NCI-H2029 (cell line): ENCODE results near the gene RCOR3.
"Not testable (repeated sequence)": the region's sequence is repeated elsewhere in the genome, so short reads cannot be mapped to it uniquely, and the experiment has no call there.

Experiments
- DNase-seq: peaks from one replicate; lab custom pipeline; 2025; lab: John Stamatoyannopoulos, UW

RCOR3 gene

DNA sequence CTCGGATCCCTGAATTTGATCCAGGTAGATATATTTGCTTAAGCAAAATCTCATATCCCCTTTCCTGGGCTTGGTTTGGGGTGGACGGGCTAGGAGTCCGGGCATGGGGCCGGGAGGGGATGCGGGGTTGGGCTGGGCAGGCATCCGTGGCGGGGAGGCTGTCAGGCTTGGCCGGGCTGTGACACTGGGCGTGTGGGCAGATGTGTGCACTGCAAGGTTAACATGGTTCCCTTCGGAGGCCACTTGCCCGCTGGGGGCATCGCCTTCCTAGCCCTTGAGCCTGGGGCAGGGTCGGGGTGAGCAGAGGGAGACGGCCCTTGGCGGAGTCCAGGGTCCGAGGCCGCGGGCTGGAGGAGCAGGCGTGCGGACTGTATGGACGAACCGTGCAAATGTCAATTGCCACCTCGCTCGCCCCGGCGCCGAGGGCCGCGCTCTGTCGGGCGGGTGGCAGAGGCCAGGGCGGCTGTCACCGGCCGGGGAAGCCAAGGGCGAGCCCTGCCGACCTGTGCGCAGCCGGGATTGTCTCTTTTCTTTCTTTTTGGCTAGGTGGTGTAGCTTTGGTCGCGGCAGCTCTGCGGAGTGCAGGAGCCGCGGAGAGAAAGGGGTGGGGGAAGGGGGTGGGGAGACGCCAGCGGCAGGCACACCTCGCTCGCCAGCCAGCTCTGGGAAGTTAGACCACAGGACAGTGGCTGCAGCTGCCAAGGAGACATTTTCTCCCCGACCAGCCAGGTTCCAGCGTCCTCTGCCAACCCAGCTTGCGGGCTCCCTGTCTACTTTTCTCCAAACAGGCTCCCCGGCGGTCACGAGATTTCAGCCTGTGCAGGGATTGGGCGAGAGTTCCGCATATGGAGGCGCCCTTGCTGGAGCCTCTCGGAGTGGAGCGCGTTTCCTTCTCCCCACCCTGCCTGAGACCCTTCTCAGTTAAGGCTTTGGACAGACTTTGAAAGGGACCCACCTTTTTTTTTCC, 1.3 kb downstream of the RCOR3 start:
- peak; percentile 69 for DNase-seq

DNA sequence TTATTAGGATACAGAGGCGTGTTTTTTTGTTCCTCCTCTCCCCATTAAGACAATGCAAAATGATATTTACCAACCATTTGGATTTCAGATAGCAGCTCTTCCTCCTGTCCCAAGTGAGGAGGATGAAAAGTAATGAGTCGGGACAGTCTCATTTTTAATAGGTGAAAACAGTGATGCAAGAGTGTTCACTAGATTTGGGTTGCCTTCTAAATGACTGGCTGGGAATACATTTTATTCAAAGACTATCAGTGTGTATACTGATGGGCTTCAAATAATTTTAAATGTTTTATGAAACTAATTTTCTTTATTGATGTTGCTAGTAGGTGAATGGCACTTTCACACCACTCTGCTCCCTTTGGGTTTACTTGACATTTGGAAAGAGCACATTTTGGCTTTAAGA, 2.1 kb downstream of the RCOR3 start:
- no peak for DNase-seq

DNA sequence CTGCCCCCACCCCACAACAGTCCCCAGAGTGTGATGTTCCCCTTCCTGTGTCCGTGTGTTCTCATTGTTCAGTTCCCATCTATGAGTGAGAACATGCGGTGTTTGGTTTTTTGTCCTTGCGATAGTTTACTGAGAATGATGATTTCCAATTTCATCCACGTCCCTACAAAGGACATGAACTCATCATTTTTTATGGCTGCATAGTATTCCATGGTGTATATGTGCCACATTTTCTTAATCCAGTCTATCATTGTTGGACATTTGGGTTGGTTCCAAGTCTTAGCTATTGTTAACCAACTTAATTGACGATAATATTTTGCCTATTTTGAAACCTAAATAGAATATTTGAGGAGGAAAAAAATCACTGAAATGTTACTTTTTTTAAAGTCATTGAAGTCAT, 3.9 kb downstream of the RCOR3 start:
- DNase-seq: not testable (repeated sequence)

GRCh38 chr1:211267204-211267857, 8.2 kb downstream of the RCOR3 start:
- DNase-seq: no peak

DNA sequence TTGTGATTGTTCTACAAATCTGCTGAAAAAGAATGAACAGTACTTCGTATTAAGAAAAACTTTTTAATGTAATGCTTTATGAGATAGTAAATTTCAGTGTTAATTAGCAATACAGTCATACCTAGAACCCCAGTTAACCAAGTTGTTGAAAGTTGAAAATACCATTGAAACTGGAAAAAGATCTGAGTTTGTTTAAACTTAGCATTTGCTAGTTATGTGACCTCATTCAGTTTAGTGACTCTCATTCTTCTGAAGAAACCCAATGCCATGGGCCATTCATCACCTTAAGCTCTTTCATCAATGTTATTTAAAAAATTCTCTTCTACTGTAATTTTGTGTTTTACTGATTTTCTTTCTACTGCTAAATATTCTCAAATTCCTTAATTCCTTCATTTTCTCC, 20.2 kb downstream of the RCOR3 start:
- DNase-seq: no peak

DNA sequence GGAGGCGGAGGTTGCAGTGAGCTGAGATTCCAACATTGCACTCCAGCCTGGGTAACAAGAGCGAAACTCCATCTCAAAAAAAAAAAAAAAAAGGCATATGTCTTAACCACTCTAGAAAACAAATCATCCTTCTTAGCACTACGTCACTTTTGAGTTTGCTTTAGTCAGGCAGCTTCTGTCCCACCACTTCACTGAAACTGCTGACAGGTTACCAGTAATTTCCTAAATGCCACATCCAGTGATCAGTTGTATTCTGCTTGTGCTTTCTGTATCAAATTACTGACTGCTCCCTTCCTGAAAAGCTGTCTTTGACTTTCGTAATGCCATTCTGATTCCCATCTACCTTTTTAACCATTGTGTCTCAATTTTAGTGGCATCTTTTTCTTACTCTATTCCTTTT, 21.7 kb downstream of the RCOR3 start:
- no peak for DNase-seq

DNA sequence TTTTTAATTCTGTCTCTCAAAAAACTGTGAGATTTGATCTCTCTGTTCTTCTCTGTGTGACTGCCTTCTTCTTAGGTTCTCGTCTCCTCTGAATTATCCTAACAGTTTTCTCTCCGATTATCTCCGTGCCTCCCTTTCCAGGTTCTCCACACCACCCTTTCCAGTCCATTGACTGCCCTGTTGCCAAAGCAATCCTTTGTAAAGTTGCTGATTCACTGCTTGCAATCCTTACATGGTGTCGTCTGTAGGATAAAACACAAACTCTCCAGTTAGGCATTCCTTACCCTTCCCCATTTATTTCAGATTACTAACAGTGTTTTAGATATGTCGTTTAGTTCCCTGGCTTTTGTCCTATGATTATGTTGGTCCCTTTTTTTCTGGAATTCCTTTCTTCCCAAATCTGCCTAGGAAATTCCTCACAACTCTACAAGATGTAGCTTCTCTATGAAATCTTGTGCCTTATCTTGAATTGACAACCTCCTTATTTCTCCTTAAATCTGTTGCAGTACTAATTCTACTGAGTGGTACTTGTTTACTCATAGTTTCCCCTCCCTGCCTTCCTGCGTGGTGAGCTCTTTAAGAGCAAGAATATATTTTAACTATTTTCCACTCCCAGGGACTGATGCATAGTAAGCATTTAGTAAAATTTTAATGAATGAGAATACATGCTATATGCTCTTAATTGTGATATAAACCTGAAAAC, 22.3 kb downstream of the RCOR3 start:
- no peak for DNase-seq

- no peak for DNase-seq
Measured at GRCh38 chr1:211282023-211282373, 22.8 kb downstream of the RCOR3 start.

- DNase-seq: no peak
Measured at GRCh38 chr1:211285196-211285595, 26.0 kb downstream of the RCOR3 start.

DNA sequence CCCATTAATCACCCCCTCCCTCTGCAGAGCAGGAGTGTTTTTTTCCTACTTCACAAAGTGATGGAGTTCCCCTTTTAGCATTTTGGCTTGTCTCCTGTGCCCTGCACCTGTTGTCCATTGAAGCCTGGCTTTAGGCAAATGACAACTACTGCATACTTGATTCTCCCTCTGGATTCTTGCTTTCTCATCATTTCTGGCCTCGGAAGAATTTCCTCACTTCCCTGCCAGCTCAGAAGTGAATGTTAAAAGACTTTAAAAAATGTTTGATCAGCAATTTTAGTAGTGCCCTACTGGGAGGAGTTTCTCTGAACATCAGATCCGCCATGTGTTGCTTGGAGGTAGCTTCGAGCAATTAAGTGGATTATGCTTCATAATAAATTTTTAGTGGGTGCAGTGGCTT, 28.1 kb downstream of the RCOR3 start:
- DNase-seq: no peak

GRCh38 chr1:211292411-211292810, 33.2 kb downstream of the RCOR3 start:
- DNase-seq: no peak

DNA sequence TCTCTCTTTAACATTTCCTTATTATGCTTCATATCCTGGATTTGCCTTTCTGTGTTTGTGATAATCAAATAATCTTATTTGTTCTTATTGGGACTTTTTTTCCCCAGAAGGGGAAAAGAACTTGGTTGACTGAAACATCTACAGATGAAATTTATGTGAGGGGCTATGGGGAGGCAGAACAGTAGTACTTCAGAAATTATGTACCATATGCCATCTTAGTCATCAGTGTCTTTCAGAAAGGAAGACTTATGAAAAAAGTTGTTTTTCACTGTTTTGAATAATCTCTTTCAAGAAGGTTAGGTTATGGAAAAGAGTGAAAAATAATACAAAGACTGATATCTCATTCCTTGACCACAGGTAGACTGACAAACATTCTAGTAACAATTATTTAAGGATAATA, 37.2 kb downstream of the RCOR3 start:
- DNase-seq: no peak

- no peak for DNase-seq
Measured at GRCh38 chr1:211305044-211305443, 45.9 kb downstream of the RCOR3 start.

- no peak for DNase-seq
Measured at GRCh38 chr1:211309617-211310016, 50.5 kb downstream of the RCOR3 start.

DNA sequence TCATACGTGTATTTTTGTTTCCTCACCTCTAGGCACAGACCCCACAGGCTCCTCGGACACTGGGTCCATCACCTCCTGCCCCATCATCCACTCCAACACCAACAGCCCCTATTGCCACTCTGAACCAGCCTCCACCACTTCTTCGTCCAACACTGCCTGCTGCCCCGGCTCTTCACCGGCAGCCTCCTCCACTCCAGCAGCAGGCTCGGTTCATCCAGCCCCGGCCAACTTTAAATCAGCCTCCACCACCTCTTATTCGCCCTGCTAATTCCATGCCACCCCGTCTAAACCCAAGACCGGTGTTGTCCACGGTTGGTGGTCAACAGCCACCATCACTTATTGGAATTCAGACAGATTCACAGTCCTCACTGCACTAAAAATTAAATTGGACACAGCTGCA, 54.2 kb downstream of the RCOR3 start:
- DNase-seq: no peak

DNA sequence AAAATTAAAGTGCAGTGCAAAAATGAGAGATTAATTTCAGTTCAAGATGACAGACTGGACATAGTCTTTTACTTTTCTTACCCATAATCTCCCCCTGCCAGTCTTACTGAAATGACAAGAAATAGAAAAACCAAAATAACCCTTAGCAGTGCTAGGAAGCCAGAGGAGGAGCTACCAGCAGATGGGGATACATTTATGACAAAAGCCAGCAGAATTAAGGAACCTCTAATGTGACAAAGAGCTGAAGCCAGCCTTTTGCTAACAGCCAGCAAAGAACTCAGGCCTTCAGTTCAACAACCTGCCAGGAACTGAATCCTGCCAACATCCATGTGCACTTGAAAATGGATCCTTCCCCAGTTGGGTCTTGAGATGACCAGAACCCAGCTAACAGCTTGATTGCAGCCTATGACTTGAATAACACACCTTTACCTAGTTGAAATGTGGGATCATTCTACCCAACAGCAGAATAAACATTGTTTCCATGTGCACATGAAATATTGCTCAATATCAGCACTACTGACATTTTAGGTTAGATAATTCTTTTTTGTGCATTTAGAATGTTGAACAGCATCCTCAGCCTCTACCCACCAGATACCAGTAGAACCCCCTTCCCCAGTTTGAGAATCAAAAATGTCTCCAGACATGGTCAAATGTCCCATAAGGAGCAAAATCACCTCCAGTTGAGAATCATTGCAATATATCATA, 59.6 kb downstream of the RCOR3 start:
- no peak for DNase-seq

DNA sequence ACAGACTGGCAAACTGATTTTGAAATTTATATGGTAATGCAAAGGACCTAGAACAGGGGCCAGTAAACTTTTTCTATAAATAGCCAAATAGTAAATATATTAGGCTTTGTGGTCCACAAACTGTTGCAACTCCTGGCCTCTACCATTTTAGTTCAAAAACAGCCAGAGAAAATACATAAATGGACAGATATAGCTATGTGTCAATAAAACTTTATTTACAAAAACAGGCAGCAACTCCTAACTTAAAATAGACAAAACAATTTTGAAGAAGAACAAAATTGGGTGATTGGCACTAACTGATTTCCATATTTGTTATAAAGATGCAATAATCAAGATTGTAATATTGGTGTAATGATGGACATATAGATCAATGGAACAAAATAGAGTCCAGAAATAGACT, 60.7 kb downstream of the RCOR3 start:
- DNase-seq: no peak

- no peak for DNase-seq
Measured at GRCh38 chr1:211320980-211321379, 61.8 kb downstream of the RCOR3 start.

GRCh38 chr1:211321646-211322045, 62.5 kb downstream of the RCOR3 start:
- not testable (repeated sequence) for DNase-seq

- DNase-seq: peak; percentile 29
Measured at GRCh38 chr1:211323156-211324063, 64.2 kb downstream of the RCOR3 start.
